ENCODE data around the gene BEST2.

GRCh38 chr19:12731337-12731736 lies 20.3 kb upstream of the BEST2 start:
- no peak for TF ChIP-seq POLR2AphosphoS5 (IDR thresholded peaks at IDR 0.05)
- TF ChIP-seq, protein P1, sequence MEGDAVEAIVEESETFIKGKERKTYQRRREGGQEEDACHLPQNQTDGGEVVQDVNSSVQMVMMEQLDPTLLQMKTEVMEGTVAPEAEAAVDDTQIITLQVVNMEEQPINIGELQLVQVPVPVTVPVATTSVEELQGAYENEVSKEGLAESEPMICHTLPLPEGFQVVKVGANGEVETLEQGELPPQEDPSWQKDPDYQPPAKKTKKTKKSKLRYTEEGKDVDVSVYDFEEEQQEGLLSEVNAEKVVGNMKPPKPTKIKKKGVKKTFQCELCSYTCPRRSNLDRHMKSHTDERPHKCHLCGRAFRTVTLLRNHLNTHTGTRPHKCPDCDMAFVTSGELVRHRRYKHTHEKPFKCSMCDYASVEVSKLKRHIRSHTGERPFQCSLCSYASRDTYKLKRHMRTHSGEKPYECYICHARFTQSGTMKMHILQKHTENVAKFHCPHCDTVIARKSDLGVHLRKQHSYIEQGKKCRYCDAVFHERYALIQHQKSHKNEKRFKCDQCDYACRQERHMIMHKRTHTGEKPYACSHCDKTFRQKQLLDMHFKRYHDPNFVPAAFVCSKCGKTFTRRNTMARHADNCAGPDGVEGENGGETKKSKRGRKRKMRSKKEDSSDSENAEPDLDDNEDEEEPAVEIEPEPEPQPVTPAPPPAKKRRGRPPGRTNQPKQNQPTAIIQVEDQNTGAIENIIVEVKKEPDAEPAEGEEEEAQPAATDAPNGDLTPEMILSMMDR (IDR thresholded peaks at IDR 0.05 in 8 of 11, conservative IDR thresholded peaks at IDR 0.05 in 3 of 11): no peak
